Gastrocnemius medialis (tissue), 4 donors: ENCODE data around the gene NRG2. TPM values are rescaled to one million over a fixed set of nuclear protein-coding genes. Genes with fewer than 3 reads are reported as not detected.
A peak's percentile ranks its signal among the peaks of the same experiment; 100 is the strongest.

ENCODE experiments used
- ATAC-seq, 2 donors: fragments of 150-250 bp; one replicate each; pipeline ENCODE4 v1.9.1; 2016
- DNase-seq, 2 donors: peaks; one replicate each; pipeline ENCODE4 v3.0.0-alpha.2; 2019
- H3K27ac ChIP-seq, 4 donors: fragments of 200-600 bp; sonication (generic); 1 replicate in 1 of 4; 2 replicates in 3 of 4; pipeline ENCODE4 v1.5.1; 2016 to 2018; ENCODE audit warnings: mild to moderate bottlenecking in 2 of 4, moderate library complexity in 1 of 4
- H3K27me3 ChIP-seq, 3 donors: fragments of 200-600 bp; sonication (generic) in 2 of 3; 1 replicate in 1 of 3; 2 replicates in 2 of 3; pipeline versions ENCODE4 v1.5.1 to v1.6.0; 2016 to 2019; ENCODE audit warnings: mild to moderate bottlenecking in 1 of 3, moderate library complexity in 1 of 3
- H3K36me3 ChIP-seq, 2 donors: fragments of 200-600 bp; sonication (generic) in 1 of 2; one replicate each; pipeline ENCODE4 v1.5.1; 2017 to 2018
- H3K4me1 ChIP-seq, 2 donors: fragments of 200-600 bp; sonication (generic) in 1 of 2; one replicate each; pipeline ENCODE4 v1.5.1; 2016 to 2017; ENCODE audit warnings: mild to moderate bottlenecking in 2 of 2
- H3K4me3 ChIP-seq, 4 donors: fragments of 200-600 bp; sonication (generic) in 3 of 4; 1 replicate in 1 of 4; 2 replicates in 3 of 4; pipeline ENCODE4 v1.5.1; 2016 to 2019; ENCODE audit warnings: mild to moderate bottlenecking in 2 of 4
- H3K9me3 ChIP-seq, 3 donors: fragments of 200-600 bp; sonication (generic) in 2 of 3; 1 replicate in 1 of 3; 2 replicates in 2 of 3; pipeline ENCODE4 v1.5.1; 2016 to 2019
- CTCF ChIP-seq, 5 experiments: fragments of 450-650 bp in 3 of 5; fragments of 200-600 bp in 2 of 5; sonication (generic) in 2 of 5; IDR thresholded peaks in 4 of 5; conservative IDR thresholded peaks in 1 of 5; 1 replicate in 4 of 5; 2 replicates in 1 of 5; pipeline ENCODE4 v1.5.1; 2016 to 2019; ENCODE audit warnings: antibody characterized with exemption in 5 of 5, mild to moderate bottlenecking in 3 of 5, moderate library complexity in 3 of 5
- POLR2A ChIP-seq, 2 donors: fragments of 450-650 bp; IDR thresholded peaks; one replicate each; pipeline ENCODE4 v1.6.1; 2017; ENCODE audit warnings: antibody characterized with exemption in 2 of 2, mild to moderate bottlenecking in 2 of 2, moderate library complexity in 2 of 2
- in situ Hi-C, 4 donors: fragments of 200-750 bp; cut with MboI; loops; one replicate each; pipeline versions ENCODE4 v1.15.0 to v1.8.0; 2017; ENCODE audit warnings: low sequenced_read_pairs in 4 of 4
- intact Hi-C: fragments of 100-400 bp; cut with DNase I; formaldehyde crosslinking; loops from one replicate; pipeline ENCODE4 v1.15.1; 2023; ENCODE audit warnings: low total_unique reads
- total RNA-seq, 4 donors: library from RNA; depleted of rRNA; stranded (reverse); fragments of >200 nt; gene quantifications; one replicate each; pipeline versions ENCODE4 v1.1.0 to v1.2.3, GENCODE V29; 2016

Gene NRG2
- total RNA-seq, 4 donors from 2014 or later: 10.3 to 28.8 (median 20.0) TPM

DNA sequence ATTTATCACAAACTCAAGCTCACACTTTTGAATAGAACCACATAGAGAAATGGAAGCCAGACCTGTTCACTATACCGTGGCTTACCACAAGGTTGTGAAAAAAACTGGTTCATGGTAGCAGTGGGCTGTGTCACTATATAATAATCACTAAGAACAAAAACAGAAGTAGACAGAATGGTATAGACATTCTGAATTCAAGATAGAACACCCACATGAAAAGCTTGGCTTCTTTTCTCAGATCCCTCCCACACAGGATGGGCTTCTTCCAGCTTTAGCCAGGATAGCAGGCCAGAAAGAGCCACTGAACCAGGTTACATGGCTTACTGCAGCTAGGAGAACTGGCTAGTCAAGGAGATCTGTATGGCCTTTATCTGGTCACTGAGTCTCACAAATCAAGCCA is 6.1 kb upstream of the NRG2 start:
- Histone ChIP-seq H3K9me3 (no peaks in the 10 kb centered on the region), H3K4me1 (peaks cover 0 to 4% of the 10 kb centered on the region in 2 donors), H3K27me3 (no peaks in the 10 kb centered on the region), H3K36me3 (no peaks in the 10 kb centered on the region), H3K4me3 (no peak overlapping the region), H3K27ac (peak overlapping the region; percentile 4 to 34 (median 21))
- no peak for ATAC-seq
- TF ChIP-seq POLR2A (IDR thresholded peaks at IDR 0.05) (no peak), CTCF (IDR thresholded peaks at IDR 0.05 in 4 of 5, conservative IDR thresholded peaks at IDR 0.05 in 1 of 5) (no peak)
- in situ Hi-C loops: no loop called here
- no peak for DNase-seq
- intact Hi-C loops: loop anchor here (10.0 kb wide), 1 partner anchor 164 kb away; no protein-coding TSS in a partner anchor

DNA sequence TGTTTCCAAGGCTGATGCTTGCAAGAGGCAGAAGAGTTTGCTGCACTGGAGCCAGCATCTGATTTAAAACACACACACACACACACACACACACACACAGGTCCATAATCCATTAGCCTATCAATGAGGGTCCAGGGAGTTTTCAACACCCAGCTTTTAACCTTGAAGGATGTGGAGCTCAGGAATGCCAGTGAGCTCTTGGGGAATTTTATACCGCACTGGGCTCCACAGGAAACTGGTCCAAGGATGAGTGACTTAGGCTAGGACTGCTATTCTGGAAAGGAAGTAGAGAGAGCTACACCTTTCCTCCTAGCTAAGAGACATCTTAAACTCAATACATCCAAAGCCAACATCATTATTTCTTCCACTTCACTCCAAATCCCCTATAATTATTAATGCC is 942 bp upstream of the NRG2 start:
- ATAC-seq: no peak
- no peak for DNase-seq
- Histone ChIP-seq H3K27ac (peak overlapping the region; percentile 98 to 99 (median 98)), H3K4me1 (peaks cover 15 to 25% of the 10 kb centered on the region in 2 donors), H3K27me3 (no peaks in the 10 kb centered on the region), H3K36me3 (no peaks in the 10 kb centered on the region), H3K4me3 (peak overlapping the region in 2 of 4 donors; percentile 88 to 97), H3K9me3 (no peaks in the 10 kb centered on the region)
- no peak for TF ChIP-seq CTCF (IDR thresholded peaks at IDR 0.05 in 4 of 5, conservative IDR thresholded peaks at IDR 0.05 in 1 of 5)
- TF ChIP-seq POLR2A (IDR thresholded peaks at IDR 0.05): no peak
- intact Hi-C loops: loop anchor here (10.0 kb wide), 1 partner anchor 159 kb away; no protein-coding TSS in a partner anchor
- in situ Hi-C loops: no loop called here

DNA sequence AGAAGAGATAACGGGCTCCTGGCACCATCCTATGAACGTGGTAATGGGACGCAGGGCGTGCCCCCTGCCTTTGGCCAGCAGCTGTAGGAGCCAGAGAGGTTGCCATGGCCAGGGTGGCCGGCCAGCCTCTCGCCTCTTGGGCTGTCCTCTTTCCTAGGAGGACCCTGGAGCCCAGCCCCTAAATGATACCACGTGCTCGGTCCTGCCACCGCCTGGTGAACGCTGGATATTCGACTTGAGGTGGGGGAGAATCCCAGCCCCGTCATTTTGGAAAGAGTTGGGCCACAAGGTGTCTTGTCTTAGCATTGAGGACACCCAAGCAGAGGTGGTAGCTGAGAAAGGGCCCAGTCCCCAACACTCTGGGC is 391 bp upstream of the NRG2 start:
- Histone ChIP-seq H3K4me3 (peak overlapping the region; percentile 82 to 97 (median 87)), H3K27me3 (no peaks in the 10 kb centered on the region), H3K9me3 (no peaks in the 10 kb centered on the region), H3K4me1 (peaks cover 18 to 29% of the 10 kb centered on the region in 2 donors), H3K36me3 (no peaks in the 10 kb centered on the region), H3K27ac (peak overlapping the region; percentile 98 to 99 (median 98))
- intact Hi-C loops: loop anchor here (1.0 to 10.0 kb wide), 4 partner anchors 43 to 256 kb away; no protein-coding TSS in a partner anchor
- TF ChIP-seq CTCF (IDR thresholded peaks at IDR 0.05 in 4 of 5, conservative IDR thresholded peaks at IDR 0.05 in 1 of 5) (peak in 1 of 5 experiments; percentile 6), POLR2A (IDR thresholded peaks at IDR 0.05) (no peak)
- ATAC-seq (peak in 1 of 2 donors; percentile 5), DNase-seq (no peak)
- in situ Hi-C loops: no loop called here

GRCh38 chr5:140042393-140042642 is 781 bp downstream of the NRG2 start:
- Histone ChIP-seq H3K27me3 (no peaks in the 10 kb centered on the region), H3K27ac (peak overlapping the region; percentile 98 to 99 (median 98)), H3K36me3 (no peaks in the 10 kb centered on the region), H3K9me3 (no peaks in the 10 kb centered on the region), H3K4me3 (peak overlapping the region; percentile 82 to 97 (median 87)), H3K4me1 (peaks cover 26 to 31% of the 10 kb centered on the region in 2 donors)
- intact Hi-C loops: loop anchor here (1.0 to 10.0 kb wide), 4 partner anchors 42 to 158 kb away; no protein-coding TSS in a partner anchor
- ATAC-seq (no peak), DNase-seq (no peak)
- in situ Hi-C loops: no loop called here
- TF ChIP-seq POLR2A (IDR thresholded peaks at IDR 0.05) (no peak), CTCF (IDR thresholded peaks at IDR 0.05 in 4 of 5, conservative IDR thresholded peaks at IDR 0.05 in 1 of 5) (no peak)
